ENCODE results near the gene TMEM121. TPM values are rescaled to one million over a fixed set of nuclear protein-coding genes. Genes with fewer than 3 reads are reported as not detected.

The TMEM121 gene
- total and polyA plus RNA-seq, 2 of the 8 experiments (the other 6 are each of a cell fraction or from before 2014, with no cell fraction given): 1.9 TPM; not detected in 1

DNA sequence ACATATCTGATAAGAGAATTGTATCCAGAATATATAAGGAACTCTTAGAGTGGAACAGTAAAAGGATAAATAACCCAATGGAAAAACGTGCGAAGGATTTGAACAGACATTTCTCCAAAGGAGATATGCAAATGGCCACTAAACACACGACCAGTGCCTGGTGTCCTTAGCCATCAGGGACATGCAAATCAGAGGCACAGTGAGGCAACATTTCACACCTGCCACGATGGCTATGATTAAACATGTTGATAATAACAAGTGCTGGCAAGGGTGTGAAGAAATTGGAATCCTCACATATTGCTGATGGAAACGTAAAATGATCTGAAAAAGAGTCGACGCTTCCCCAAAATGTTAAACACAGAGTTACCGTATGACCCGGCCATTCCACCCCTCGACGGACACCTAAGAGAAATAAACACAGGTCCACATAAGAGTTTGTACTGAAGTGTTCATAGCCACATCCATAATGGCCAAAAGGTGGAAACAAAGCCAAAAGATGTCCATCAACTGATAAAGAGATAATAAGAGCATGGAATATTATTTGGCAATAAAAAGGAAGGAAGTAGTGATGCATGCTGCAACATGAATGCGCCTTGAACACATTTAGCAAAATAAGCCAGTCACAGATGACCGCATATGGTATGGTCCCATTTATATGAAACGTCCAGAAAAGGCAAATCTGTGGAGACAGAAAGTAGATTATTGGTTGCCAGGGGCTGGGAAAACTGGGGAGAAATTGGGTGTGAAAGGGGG, 6.3 kb upstream of the TMEM121 start (continued):
- TF ChIP-seq EZH2 (IDR thresholded peaks at IDR 0.05; ENCODE audit: low read depth, low read length, severe bottlenecking) (no peak), KDM5A (IDR thresholded peaks at IDR 0.05; ENCODE audit: low read length) (no peak), KDM1A (IDR thresholded peaks at IDR 0.05; ENCODE audit: borderline replicate concordance, low read length) (no peak), POLR2A (IDR thresholded peaks at IDR 0.05; ENCODE audit: control extremely low read depth in 1 of 2, low read depth in 2 of 2, low read length in 2 of 2) (no peak), HDAC2 (IDR thresholded peaks at IDR 0.05; ENCODE audit: borderline replicate concordance in 1 of 2, low read depth in 2 of 2, low read length in 2 of 2) (no peak)

Measured in H1 (cell line).